Left ventricle myocardium inferior (tissue), 1 donor: ENCODE measurements around the gene FASN. TPM values are rescaled to one million over a fixed set of nuclear protein-coding genes. Genes with fewer than 3 reads are reported as not detected.

ENCODE experiments used
- DNase-seq: peaks from one replicate; pipeline ENCODE4 v3.0.0-alpha.2; 2020
- H3K27ac ChIP-seq: fragments of 200-600 bp; replicated peaks from 2 replicates; pipeline ENCODE4 v1.8.0; 2021
- H3K27me3 ChIP-seq: fragments of 200-600 bp; 2 replicates; pipeline ENCODE4 v1.8.0; 2021; ENCODE audit warnings: low read depth
- H3K36me3 ChIP-seq: fragments of 200-600 bp; 2 replicates; pipeline ENCODE4 v1.8.0; 2021
- H3K4me1 ChIP-seq: fragments of 200-600 bp; 2 replicates; pipeline ENCODE4 v1.8.0; 2021
- H3K4me3 ChIP-seq: fragments of 200-600 bp; 2 replicates; pipeline ENCODE4 v1.8.0; 2021; ENCODE audit warnings: mild to moderate bottlenecking, moderate library complexity
- H3K9me3 ChIP-seq: fragments of 200-600 bp; replicated peaks from 2 replicates; pipeline ENCODE4 v1.8.0; 2021
- CTCF ChIP-seq: fragments of 200-600 bp; IDR thresholded peaks from 2 replicates; pipeline ENCODE4 v1.8.0; 2021; ENCODE audit warnings: antibody characterized with exemption, mild to moderate bottlenecking, borderline replicate concordance
- intact Hi-C: fragments of 100-400 bp; cut with micrococcal nuclease; formaldehyde crosslinking; loops from one replicate; pipeline ENCODE4 v1.11.0; 2022
- total RNA-seq: library from RNA; stranded (reverse); fragmentation: NEBNext Ultra II Directional; extraction: Animal tissue kit (Norgen Biotek cat#: 25700); gene quantifications from one replicate; pipeline ENCODE4 v1.2.1, GENCODE V29; 2021
- donor health status: DM: no; HTN: yes; CAD: no; lungs with severe emphysema.

FASN gene
- total RNA-seq, 1 donor from 2014 or later: 13.6 TPM

- Histone ChIP-seq H3K27ac (no peak overlapping the region), H3K36me3 (peaks cover 5% of the 10 kb centered on the region), H3K4me1 (no peaks in the 10 kb centered on the region), H3K27me3 (no peaks in the 10 kb centered on the region), H3K4me3 (no peak overlapping the region), H3K9me3 (no peaks in the 10 kb centered on the region)
- no peak for TF ChIP-seq CTCF
- intact Hi-C loops: no loop called here
- DNase-seq: no peak
Measured at GRCh38 chr17:82120148-82120547, 22.1 kb upstream of the FASN start.

DNA sequence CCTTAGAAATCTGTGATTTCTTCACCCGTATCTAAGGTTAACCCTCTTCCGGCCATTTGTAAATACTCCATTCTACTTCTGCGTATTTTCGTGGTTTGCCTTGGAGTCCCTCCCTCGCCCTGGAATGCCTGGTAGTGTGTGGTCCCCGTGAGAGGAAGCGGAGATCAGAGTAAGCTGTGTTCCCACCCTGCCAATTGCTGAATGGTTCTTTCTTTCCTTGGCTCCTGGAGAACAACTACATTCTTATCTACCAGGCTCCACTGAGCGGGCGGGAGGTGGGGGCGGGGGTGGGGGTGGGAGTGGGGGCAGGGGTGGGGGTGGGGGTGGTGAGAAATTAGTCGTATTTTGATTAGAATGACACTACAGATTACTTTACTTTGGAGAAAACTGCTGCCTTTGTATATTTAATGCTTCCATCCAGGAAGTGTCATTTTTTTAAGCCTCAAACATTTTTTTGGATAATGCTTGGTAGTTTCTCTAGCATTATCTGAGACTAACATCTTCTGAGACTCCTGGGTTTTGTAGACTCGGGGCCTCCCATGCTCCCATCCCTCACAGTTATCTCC is 20.9 kb upstream of the FASN start:
- Histone ChIP-seq H3K36me3 (no peaks in the 10 kb centered on the region), H3K4me1 (no peaks in the 10 kb centered on the region), H3K27me3 (no peaks in the 10 kb centered on the region), H3K4me3 (no peak overlapping the region), H3K27ac (no peak overlapping the region), H3K9me3 (no peaks in the 10 kb centered on the region)
- no peak for TF ChIP-seq CTCF
- no peak for DNase-seq
- intact Hi-C loops: no loop called here

DNA sequence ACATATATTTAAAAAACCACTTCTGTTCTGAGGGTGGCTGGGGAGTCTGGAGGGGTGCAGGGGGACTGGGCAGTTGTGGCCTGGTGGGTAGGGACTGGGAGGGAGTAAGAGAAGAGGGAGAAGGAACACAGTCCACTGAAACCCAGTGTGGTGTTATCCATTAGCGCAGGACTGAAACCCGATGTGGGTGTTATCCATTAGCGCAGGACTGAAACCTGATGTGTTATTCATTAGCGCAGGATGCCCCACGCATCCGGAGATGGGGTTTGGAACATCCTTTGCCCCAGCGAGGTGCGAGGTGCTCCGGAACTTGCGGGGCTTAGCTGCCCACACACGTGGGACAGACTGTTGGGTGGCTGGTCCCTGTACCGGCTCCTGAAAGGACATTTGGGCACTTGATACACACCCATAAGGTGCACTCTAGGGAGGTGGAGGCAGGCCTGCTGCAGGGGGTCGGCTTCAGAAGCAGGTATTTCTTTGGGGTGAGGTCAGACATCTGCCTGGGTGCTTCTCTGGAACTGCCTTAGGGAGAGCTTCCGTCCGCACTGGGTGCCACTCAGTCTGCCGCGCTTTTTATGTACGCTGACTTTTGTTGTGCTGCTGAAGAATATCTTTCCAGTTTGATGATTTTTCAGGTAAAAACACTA is 20.3 kb upstream of the FASN start:
- H3K27me3 ChIP-seq: no peaks in the 10 kb centered on the region
- TF ChIP-seq CTCF: no peak
- no peaks in the 10 kb centered on the region for H3K4me1 ChIP-seq
- intact Hi-C loops: no loop called here
- H3K27ac ChIP-seq: no peak overlapping the region
- H3K9me3 ChIP-seq: no peaks in the 10 kb centered on the region
- no peaks in the 10 kb centered on the region for H3K36me3 ChIP-seq
- H3K4me3 ChIP-seq: no peak overlapping the region
- DNase-seq: no peak

GRCh38 chr17:82117139-82118090 is 19.4 kb upstream of the FASN start:
- no peak overlapping the region for H3K4me3 ChIP-seq
- no peak for DNase-seq
- no peak for TF ChIP-seq CTCF

DNA sequence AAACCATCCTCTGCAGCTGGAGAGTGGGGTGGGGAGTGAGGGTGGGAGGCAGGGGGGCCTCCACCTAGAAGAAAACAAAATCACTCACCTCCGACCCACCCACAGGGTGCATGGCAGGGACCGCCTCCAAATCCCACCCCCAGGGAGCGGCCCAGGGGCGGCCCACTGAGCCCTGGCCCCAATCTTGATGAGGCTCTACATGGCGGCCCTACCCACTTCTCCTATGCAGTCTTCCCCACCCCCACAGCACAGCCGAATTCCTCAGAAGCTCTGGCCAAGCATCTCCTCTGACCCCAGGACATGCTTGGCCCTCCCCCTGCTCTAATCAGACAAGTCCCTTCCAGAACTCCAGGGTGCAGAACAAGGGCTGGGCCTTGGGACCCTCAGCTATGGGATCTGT is 18.2 kb upstream of the FASN start:
- no peak for TF ChIP-seq CTCF
- H3K4me1 ChIP-seq: no peaks in the 10 kb centered on the region
- H3K9me3 ChIP-seq: no peaks in the 10 kb centered on the region
- H3K36me3 ChIP-seq: peaks cover 8% of the 10 kb centered on the region
- no peak overlapping the region for H3K27ac ChIP-seq
- DNase-seq: no peak
- no peaks in the 10 kb centered on the region for H3K27me3 ChIP-seq
- no peak overlapping the region for H3K4me3 ChIP-seq
- intact Hi-C loops: no loop called here

More at GRCh38 chr17:82117139-82118090, 19.4 kb upstream of the FASN start:
- Histone ChIP-seq H3K27me3 (no peaks in the 10 kb centered on the region), H3K4me1 (no peaks in the 10 kb centered on the region), H3K9me3 (no peaks in the 10 kb centered on the region), H3K27ac (no peak overlapping the region), H3K36me3 (peaks cover 4% of the 10 kb centered on the region)
- intact Hi-C loops: no loop called here
